SH-SY5Y (cell line): ENCODE results near the gene PCBD1.

Experiments
- GATA2 ChIP-seq: IDR thresholded peaks from 2 replicates; pipeline ENCODE4 v1.6.1; 2011; ENCODE audit warnings: mild to moderate bottlenecking, low read depth, low read length
- GATA3 ChIP-seq: IDR thresholded peaks from 2 replicates; pipeline ENCODE4 v1.6.1; 2011; ENCODE audit warnings: low read depth, mild to moderate bottlenecking, low read length, moderate library complexity

DNA sequence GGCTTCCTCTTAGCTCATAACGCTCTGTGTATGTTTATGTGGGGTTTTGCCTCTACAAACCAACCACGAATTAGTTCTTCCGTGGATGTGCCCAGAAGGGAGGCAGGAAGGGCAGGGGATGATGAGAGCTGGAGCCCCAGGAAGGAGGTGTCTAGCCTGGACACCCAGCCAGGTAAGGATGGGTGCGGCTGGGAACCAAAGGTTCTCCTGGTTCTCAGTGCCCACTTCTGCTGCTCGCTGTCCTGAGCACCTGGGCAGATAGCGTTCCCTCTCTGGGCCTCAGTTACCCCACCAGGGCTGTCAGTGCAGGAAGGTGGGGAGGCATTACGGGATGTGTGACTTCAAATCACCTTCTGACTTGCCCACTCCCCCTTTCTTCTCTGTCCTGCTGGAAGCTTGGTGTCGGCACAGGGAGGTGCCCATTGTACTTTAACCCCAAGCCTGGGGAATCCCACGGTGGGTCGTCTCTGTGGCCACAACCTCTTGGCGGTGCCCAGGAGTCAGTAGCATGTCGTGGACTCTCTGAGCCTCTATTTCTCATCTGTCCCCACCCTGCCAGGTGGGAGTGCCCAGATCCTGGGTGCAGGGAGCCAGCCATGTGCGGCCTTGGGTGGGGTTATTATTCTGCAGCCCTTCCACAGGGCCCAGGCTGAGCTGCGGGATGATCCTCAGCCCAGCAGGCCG is 18.7 kb upstream of the PCBD1 start:
- TF ChIP-seq GATA2 (no peak), GATA3 (no peak)
